SU-DHL-6 (cell line): ENCODE measurements around the gene SGCA.

ENCODE experiments used
- H2AFZ ChIP-seq: fragments of 200-600 bp; sonication (generic); 2 replicates; pipeline ENCODE4 v1.6.1; 2014; ENCODE audit warnings: low read depth, mild to moderate bottlenecking, moderate library complexity, mixed read lengths, antibody characterized with exemption, low read length; ENCODE audit not compliant: severe bottlenecking
- H3F3A ChIP-seq: fragments of 200-600 bp; shearing (Covaris generic); 2 replicates; pipeline ENCODE4 v1.6.0; 2016; ENCODE audit warnings: antibody characterized with exemption, mild to moderate bottlenecking; ENCODE audit not compliant: insufficient read depth
- H3K27ac ChIP-seq: fragments of 200-600 bp; sonication (generic); 2 replicates; pipeline ENCODE4 v1.5.1; 2016; ENCODE audit warnings: low read depth, mild to moderate bottlenecking, low read length, moderate library complexity, mixed read lengths
- H3K27me3 ChIP-seq: fragments of 200-600 bp; sonication (generic), shearing (Covaris generic); 2 replicates; pipeline ENCODE4 v1.6.0; 2014; ENCODE audit warnings: mild to moderate bottlenecking, low read length
- H3K36me3 ChIP-seq: fragments of 200-600 bp; sonication (generic); 2 replicates; pipeline ENCODE4 v1.6.1; 2014; ENCODE audit warnings: mild to moderate bottlenecking, low read length, mixed read lengths
- H3K4me2 ChIP-seq: fragments of 300-600, 200-600 bp; shearing (Covaris generic), sonication (generic); 2 replicates; pipeline ENCODE4 v1.6.0; 2014; ENCODE audit warnings: low read length, low read depth, mild to moderate bottlenecking; ENCODE audit not compliant: poor library complexity, severe bottlenecking
- H3K4me3 ChIP-seq: fragments of 200-600 bp; sonication (generic); 2 replicates; pipeline ENCODE4 v1.5.1; 2014; ENCODE audit warnings: antibody characterized with exemption, low read length, mild to moderate bottlenecking, mixed read lengths; ENCODE audit not compliant: insufficient read depth, poor library complexity, severe bottlenecking
- H3K79me2 ChIP-seq: fragments of 200-600 bp; sonication (generic); 2 replicates; pipeline ENCODE4 v1.6.1; 2014; ENCODE audit warnings: mild to moderate bottlenecking, low read length, moderate library complexity; ENCODE audit not compliant: insufficient read depth
- H3K9ac ChIP-seq: fragments of 200-600 bp; sonication (generic); 2 replicates; pipeline ENCODE4 v1.7.0; 2014; ENCODE audit warnings: mild to moderate bottlenecking, low read length
- H3K9me2 ChIP-seq: fragments of 200-600 bp; sonication (generic); replicated peaks from 2 replicates; pipeline ENCODE4 v1.6.1; 2014; ENCODE audit warnings: low read length; ENCODE audit not compliant: insufficient read depth
- H3K9me3 ChIP-seq: fragments of 200-600 bp; sonication (generic); 2 replicates; pipeline ENCODE4 v1.6.1; 2014; ENCODE audit warnings: low read length, mixed read lengths; ENCODE audit not compliant: insufficient read depth
- H4K20me1 ChIP-seq: fragments of 200-600 bp; sonication (generic); 2 replicates; pipeline ENCODE4 v1.6.1; 2014; ENCODE audit warnings: low read depth, mild to moderate bottlenecking, antibody characterized with exemption, low read length, moderate library complexity, mixed read lengths
- EZH2phosphoT487 ChIP-seq: fragments of 200-600 bp; sonication (generic), shearing (Covaris generic); conservative IDR thresholded peaks from 2 replicates; pipeline ENCODE4 v1.6.1; 2018; ENCODE audit warnings: mild to moderate bottlenecking, antibody characterized with exemption, low read length, moderate library complexity, mixed read lengths
- TF ChIP-seq, protein P1 (sequence below): fragments of 200-600 bp; sonication (generic); IDR thresholded peaks from one replicate; pipeline ENCODE4 v1.5.1; 2017; ENCODE audit warnings: antibody characterized with exemption, mild to moderate bottlenecking, low read length, moderate library complexity; ENCODE audit not compliant: insufficient read depth, poor library complexity, severe bottlenecking

SGCA gene

GRCh38 chr17:50143461-50144176, 22.2 kb upstream of the SGCA start:
- Histone ChIP-seq H4K20me1 (no peaks in the 10 kb centered on the region), H3K27me3 (no peaks in the 10 kb centered on the region), H3F3A (no peaks in the 10 kb centered on the region; the same call in 1 of the 2 replicates), H3K79me2 (peaks cover 25% of the 10 kb centered on the region), H3K9me2 (no peaks in the 10 kb centered on the region), H3K9ac (no peak overlapping the region), H3K27ac (no peak overlapping the region), H3K4me2 (no peak overlapping the region), H3K9me3 (no peaks in the 10 kb centered on the region), H3K36me3 (peaks cover 10% of the 10 kb centered on the region), H2AFZ (no peak overlapping the region), H3K4me3 (no peak overlapping the region)
- TF ChIP-seq EZH2phosphoT487: no peak
- TF ChIP-seq, protein P1, sequence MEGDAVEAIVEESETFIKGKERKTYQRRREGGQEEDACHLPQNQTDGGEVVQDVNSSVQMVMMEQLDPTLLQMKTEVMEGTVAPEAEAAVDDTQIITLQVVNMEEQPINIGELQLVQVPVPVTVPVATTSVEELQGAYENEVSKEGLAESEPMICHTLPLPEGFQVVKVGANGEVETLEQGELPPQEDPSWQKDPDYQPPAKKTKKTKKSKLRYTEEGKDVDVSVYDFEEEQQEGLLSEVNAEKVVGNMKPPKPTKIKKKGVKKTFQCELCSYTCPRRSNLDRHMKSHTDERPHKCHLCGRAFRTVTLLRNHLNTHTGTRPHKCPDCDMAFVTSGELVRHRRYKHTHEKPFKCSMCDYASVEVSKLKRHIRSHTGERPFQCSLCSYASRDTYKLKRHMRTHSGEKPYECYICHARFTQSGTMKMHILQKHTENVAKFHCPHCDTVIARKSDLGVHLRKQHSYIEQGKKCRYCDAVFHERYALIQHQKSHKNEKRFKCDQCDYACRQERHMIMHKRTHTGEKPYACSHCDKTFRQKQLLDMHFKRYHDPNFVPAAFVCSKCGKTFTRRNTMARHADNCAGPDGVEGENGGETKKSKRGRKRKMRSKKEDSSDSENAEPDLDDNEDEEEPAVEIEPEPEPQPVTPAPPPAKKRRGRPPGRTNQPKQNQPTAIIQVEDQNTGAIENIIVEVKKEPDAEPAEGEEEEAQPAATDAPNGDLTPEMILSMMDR: no peak

DNA sequence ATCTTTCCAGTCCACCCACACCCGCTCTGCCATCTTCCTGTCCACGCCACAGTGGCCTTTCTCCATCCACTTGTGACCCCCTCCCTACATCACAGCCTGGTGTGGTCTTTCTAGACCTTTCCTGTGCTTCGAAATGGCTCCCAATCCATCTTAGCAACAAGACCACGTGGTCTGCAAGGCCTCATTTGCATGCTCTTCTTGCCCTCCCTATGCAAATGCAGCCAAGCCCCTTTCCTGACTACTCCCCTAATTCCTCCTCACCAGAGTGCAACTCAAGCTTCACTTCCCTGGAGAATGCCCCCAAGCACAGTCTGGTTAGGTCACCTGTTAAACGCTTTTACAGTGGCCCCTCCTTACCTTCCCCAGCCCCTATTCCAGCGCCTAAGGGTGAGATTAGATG, 21.4 kb upstream of the SGCA start:
- H3K9me2 ChIP-seq: no peaks in the 10 kb centered on the region
- TF ChIP-seq EZH2phosphoT487: no peak
- TF ChIP-seq, protein P1: no peak
- H3K36me3 ChIP-seq: peaks cover 3% of the 10 kb centered on the region; the same call in 1 of the 2 replicates
- no peak overlapping the region for H3K27ac ChIP-seq
- H3K4me3 ChIP-seq: no peak overlapping the region
- no peaks in the 10 kb centered on the region for H3K9me3 ChIP-seq
- no peak overlapping the region for H3K4me2 ChIP-seq
- H3F3A ChIP-seq: no peaks in the 10 kb centered on the region; the same call in 1 of the 2 replicates
- peaks cover 30% of the 10 kb centered on the region for H3K79me2 ChIP-seq
- no peak overlapping the region for H3K9ac ChIP-seq
- H3K27me3 ChIP-seq: no peaks in the 10 kb centered on the region
- no peak overlapping the region for H2AFZ ChIP-seq
- H4K20me1 ChIP-seq: no peaks in the 10 kb centered on the region

- no peak for TF ChIP-seq EZH2phosphoT487
- TF ChIP-seq, protein P1: no peak
- Histone ChIP-seq H3K4me3 (no peak overlapping the region), H2AFZ (no peak overlapping the region), H3K9me2 (no peaks in the 10 kb centered on the region), H3K79me2 (peaks cover 35% of the 10 kb centered on the region), H3K9ac (no peak overlapping the region), H3K27me3 (no peaks in the 10 kb centered on the region), H3K36me3 (no peaks in the 10 kb centered on the region), H4K20me1 (no peaks in the 10 kb centered on the region), H3K9me3 (no peaks in the 10 kb centered on the region), H3K27ac (no peak overlapping the region), H3K4me2 (no peak overlapping the region), H3F3A (no peaks in the 10 kb centered on the region; the same call in 1 of the 2 replicates)
Measured at GRCh38 chr17:50144845-50145531, 20.8 kb upstream of the SGCA start.
